Urinary bladder (tissue), 4 donors: Measurements from ENCODE around the gene NAGLU. TPM values are rescaled to one million over a fixed set of nuclear protein-coding genes. Genes with fewer than 3 reads are reported as not detected.
"Not testable (repeated sequence)": the region's sequence is repeated elsewhere in the genome, so short reads cannot be mapped to it uniquely, and the experiment has no call there.

Source experiments
- DNase-seq: peaks from one replicate; pipeline ENCODE4 v3.0.0-alpha.2; 2015; ENCODE audit errors: extremely low spot score
- H3K27ac ChIP-seq: one replicate; pipeline ENCODE4 v1.5.1; 2013; ENCODE audit warnings: low read depth, mild to moderate bottlenecking, moderate library complexity
- H3K36me3 ChIP-seq: one replicate; pipeline ENCODE4 v1.6.1; 2013; ENCODE audit warnings: mild to moderate bottlenecking, moderate library complexity; ENCODE audit not compliant: insufficient read depth
- H3K4me1 ChIP-seq: one replicate; pipeline ENCODE4 v1.6.1; 2013; ENCODE audit warnings: mild to moderate bottlenecking, moderate library complexity; ENCODE audit not compliant: insufficient read depth
- H3K4me3 ChIP-seq: one replicate; pipeline ENCODE4 v1.5.1; 2013; ENCODE audit warnings: low read depth, low read length
- WGBS: extraction: QIAGEN DNeasy Blood & Tissue Kit; methylation state at CpG from one replicate; pipeline ENCODE4 v1.1.7; 2013; 5-methylcytosine and 5-hydroxymethylcytosine counted together
- polyA plus RNA-seq: library from polyadenylated mRNA; stranded (reverse); fragments of 200-250 nt; gene quantifications from one replicate; pipeline ENCODE4 v1.2.3, GENCODE V29; 2013
- total RNA-seq: library from RNA; depleted of rRNA; stranded (reverse); fragments of >200 nt; gene quantifications from one replicate; pipeline ENCODE4 v1.2.3, GENCODE V29; 2014
- donor health status: healthy with polysubstance abuse.
- donor health status: healthy.

NAGLU gene
- total and polyA plus RNA-seq, 2 donors, result 18.0 to 40.3 TPM

GRCh38 chr17:42527932-42528331 lies 8.1 kb upstream of the NAGLU start:
- no peaks in the 10 kb centered on the region for H3K4me1 ChIP-seq
- H3K27ac ChIP-seq, result no peak overlapping the region
- no peak overlapping the region for H3K4me3 ChIP-seq
- no peak for DNase-seq
- WGBS, result 92% methylated on average over 6 of the region's 6 CpGs
- no peaks in the 10 kb centered on the region for H3K36me3 ChIP-seq

DNA sequence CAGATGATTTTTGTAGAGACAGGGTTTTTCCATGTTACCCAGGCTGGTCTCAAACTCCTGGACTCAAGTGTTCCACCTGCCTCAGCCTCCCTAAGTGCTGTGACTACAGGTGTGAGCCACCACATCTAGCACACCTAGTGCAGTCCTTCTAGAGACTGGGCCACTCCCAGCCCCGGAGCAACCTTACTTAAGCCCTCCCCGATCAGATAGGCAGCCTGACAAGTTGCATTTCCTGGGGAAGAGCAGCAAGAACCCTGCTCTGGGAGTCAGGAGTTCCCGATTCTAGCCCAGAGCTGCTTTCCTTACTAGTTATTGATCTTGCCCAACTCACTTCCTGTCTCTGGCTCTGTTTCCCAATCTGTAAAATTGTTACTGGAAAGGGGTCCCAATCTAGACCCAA lies 7.0 kb upstream of the NAGLU start:
- Histone ChIP-seq H3K4me3 (no peak overlapping the region), H3K4me1 (no peaks in the 10 kb centered on the region), H3K27ac (no peak overlapping the region), H3K36me3 (no peaks in the 10 kb centered on the region)
- WGBS, result 72% methylated on average over 3 of the region's 3 CpGs
- DNase-seq, result no peak

GRCh38 chr17:42530952-42531454 lies 5.0 kb upstream of the NAGLU start:
- Histone ChIP-seq H3K4me3 (no peak overlapping the region), H3K36me3 (no peaks in the 10 kb centered on the region), H3K4me1 (no peaks in the 10 kb centered on the region), H3K27ac (peak overlapping the region; percentile 53)
- no peak for DNase-seq
- WGBS, result 86% methylated on average over 2 of the region's 2 CpGs

DNA sequence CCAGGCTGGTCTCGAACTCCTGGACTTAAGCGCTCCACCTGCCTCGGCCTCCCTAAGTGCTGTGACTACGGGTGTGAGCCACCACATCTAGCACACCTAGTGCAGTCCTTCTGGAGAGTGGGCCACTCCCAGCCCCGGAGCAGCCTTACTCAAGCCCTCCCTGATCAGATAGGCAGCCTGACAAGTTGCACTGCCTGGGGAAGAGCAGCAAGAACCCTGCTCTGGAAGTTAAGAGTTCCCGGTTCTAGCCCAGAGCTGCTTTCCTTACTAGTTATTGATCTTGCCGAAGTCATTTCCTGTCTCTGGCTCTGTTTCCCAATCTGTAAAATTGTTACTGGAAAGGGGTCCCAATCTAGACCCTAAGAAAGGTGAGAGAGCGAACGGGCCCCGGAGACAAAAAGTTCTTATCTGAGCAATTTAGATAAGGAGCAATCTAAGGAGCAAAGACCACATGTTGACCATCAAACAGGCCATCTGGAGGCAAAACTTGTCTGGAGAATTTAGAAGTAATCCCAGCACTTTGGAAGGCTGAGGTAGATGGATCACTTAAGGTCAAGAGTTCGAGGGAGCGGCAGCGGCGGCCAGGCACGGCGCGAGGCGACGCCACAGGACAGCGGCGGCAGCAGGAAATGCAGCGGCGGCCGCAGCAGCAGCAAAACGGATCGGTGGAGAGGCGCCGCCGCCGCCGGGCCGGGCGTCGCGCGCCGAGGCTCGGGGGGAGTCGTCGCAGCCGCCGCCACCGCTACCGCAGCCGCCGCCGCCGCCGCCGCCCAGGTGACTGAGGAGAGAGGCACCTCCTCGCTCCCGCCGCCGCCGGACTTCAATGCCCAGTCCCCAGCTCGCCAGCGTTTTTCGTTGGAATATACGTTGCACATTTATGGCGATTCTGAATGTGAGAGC lies 4.3 kb upstream of the NAGLU start:
- WGBS, result 10% methylated on average over 60 of the region's 60 CpGs
- H3K36me3 ChIP-seq, result no peaks in the 10 kb centered on the region
- peak overlapping the region; percentile 95 for H3K27ac ChIP-seq
- peak overlapping the region; percentile 45 for H3K4me3 ChIP-seq
- no peaks in the 10 kb centered on the region for H3K4me1 ChIP-seq
- no peak for DNase-seq

GRCh38 chr17:42535155-42536047 lies 640 bp upstream of the NAGLU start:
- H3K36me3 ChIP-seq, result no peaks in the 10 kb centered on the region
- 42% methylated on average over 26 of the region's 26 CpGs for WGBS
- H3K4me1 ChIP-seq, result no peaks in the 10 kb centered on the region
- H3K27ac ChIP-seq, result peak overlapping the region; percentile 80
- DNase-seq, result no peak
- peak overlapping the region; percentile 87 for H3K4me3 ChIP-seq

GRCh38 chr17:42536372-42537155 lies 523 bp downstream of the NAGLU start:
- WGBS, result under 1% methylated on average over 65 of the region's 65 CpGs
- H3K4me1 ChIP-seq, result no peaks in the 10 kb centered on the region
- DNase-seq, result no peak

DNA sequence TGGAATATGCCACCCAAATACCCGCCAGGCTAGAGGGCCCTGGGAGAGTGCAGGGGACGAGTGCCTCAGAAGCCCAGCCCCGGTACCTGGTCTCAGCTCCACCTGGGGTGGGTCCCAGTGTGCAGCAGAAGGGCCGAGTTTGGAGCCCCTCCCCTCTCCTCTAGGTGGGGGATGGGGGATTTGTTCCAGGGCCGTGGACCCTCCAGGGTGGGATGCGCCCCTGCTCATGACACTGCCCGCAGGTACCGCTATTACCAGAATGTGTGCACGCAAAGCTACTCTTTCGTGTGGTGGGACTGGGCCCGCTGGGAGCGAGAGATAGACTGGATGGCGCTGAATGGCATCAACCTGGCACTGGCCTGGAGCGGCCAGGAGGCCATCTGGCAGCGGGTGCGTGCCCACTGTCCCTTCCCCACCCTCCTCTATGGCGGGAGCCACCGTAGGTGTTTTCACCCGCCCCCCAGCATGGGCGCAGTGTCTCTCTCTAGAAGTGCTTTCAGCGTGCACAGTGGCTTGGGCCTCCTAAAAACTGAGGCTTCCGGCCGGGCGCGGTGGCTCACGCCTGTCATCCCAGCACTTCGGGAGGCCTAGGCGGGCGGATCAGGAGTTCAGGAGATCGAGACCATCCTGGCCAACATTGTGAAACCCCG lies 1.2 kb downstream of the NAGLU start:
- no peak for DNase-seq
- H3K4me1 ChIP-seq, result no peaks in the 10 kb centered on the region
- H3K36me3 ChIP-seq, result no peaks in the 10 kb centered on the region
- peak overlapping the region; percentile 87 for H3K4me3 ChIP-seq
- 87% methylated on average over 31 of the region's 31 CpGs for WGBS
- no peak overlapping the region for H3K27ac ChIP-seq

More at GRCh38 chr17:42536372-42537155, 523 bp downstream of the NAGLU start:
- Histone ChIP-seq H3K36me3 (no peaks in the 10 kb centered on the region), H3K4me3 (peak overlapping the region; percentile 87), H3K27ac (peak overlapping the region; percentile 82)

GRCh38 chr17:42537826-42538451 lies 1.9 kb downstream of the NAGLU start:
- Histone ChIP-seq H3K4me3 (no peak overlapping the region), H3K27ac (no peak overlapping the region), H3K36me3 (no peaks in the 10 kb centered on the region), H3K4me1 (no peaks in the 10 kb centered on the region)
- no peak for DNase-seq
- WGBS, result 96% methylated on average over 5 of the region's 5 CpGs

DNA sequence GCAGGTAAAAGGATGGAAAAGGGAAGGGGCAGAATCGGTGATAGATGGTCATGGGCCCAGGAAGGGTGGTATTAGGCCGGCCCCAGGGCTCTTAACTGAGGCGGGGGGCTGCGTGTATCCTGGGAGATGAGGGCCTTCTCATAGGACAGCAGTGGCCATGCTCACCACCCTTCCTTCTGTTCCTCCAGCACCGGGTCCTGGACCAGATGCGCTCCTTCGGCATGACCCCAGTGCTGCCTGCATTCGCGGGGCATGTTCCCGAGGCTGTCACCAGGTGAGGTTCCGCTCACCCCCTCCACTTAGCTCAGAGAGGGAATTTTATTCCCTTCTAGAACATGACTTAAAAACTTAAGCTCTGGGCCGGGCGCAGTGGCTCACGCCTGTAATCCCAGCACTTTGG lies 2.4 kb downstream of the NAGLU start:
- H3K36me3 ChIP-seq, result peaks cover 4% of the 10 kb centered on the region
- WGBS, result 94% methylated on average over 14 of the region's 14 CpGs

GRCh38 chr17:42540558-42540957 lies 4.5 kb downstream of the NAGLU start:
- not testable (repeated sequence) for H3K4me3 ChIP-seq, DNase-seq, H3K27ac ChIP-seq, H3K36me3 ChIP-seq, H3K4me1 ChIP-seq
- WGBS, result 91% methylated on average over 4 of the region's 4 CpGs

More for the DNA sequence above, 2.4 kb downstream of the NAGLU start:
- DNase-seq, result no peak
- Histone ChIP-seq H3K4me3 (no peak overlapping the region), H3K4me1 (no peaks in the 10 kb centered on the region), H3K27ac (no peak overlapping the region)

DNA sequence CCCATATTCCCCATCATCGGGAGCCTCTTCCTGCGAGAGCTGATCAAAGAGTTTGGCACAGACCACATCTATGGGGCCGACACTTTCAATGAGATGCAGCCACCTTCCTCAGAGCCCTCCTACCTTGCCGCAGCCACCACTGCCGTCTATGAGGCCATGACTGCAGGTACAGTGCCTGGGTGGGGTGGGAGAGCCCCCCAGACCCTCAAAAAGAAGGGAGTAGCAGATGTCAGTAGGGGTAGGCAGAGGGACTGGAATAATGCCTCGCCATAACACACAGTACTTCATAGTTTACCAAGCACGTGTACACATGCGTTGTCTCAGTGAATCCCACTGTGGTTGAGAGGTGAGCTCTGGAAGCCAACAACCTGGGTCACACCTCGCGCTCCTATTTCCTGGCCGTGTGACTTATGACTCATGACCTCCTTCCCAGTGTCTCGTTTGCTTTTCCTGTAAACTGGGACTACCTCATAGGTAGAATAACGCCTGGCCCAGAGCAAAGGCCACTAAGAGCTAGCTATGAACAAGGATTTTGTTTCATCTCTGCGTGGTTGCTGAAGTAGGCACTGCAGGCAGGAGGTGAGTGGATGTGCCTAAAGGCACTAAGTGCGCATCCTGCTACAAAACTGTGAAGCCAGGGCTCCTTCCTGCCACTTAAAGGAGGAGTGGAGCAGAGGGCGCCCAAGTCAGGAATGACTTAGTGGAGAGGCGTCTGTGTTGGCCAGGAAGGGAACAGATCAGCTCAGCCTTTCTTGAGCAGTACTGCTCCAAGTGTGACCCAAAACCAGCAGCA lies 5.2 kb downstream of the NAGLU start:
- H3K4me1 ChIP-seq, result no peaks in the 10 kb centered on the region
- WGBS, result 80% methylated on average over 17 of the region's 17 CpGs
- peaks cover 4% of the 10 kb centered on the region for H3K36me3 ChIP-seq
- DNase-seq, result no peak
- H3K4me3 ChIP-seq, result no peak overlapping the region
- no peak overlapping the region for H3K27ac ChIP-seq
